Gastrocnemius medialis (tissue), 4 donors: ENCODE results near the gene LILRB2.
"Not testable (repeated sequence)": the region's sequence is repeated elsewhere in the genome, so short reads cannot be mapped to it uniquely, and the experiment has no call there.

Source experiments
- POLR2A ChIP-seq, 2 donors: fragments of 450-650 bp; IDR thresholded peaks; one replicate each; pipeline ENCODE4 v1.6.1; 2017; ENCODE audit warnings: antibody characterized with exemption in 2 of 2, mild to moderate bottlenecking in 2 of 2, moderate library complexity in 2 of 2
- TF ChIP-seq, protein P1 (sequence below), 5 experiments: fragments of 450-650 bp in 3 of 5; fragments of 200-600 bp in 2 of 5; sonication (generic) in 2 of 5; IDR thresholded peaks in 4 of 5; conservative IDR thresholded peaks in 1 of 5; 1 replicate in 4 of 5; 2 replicates in 1 of 5; pipeline ENCODE4 v1.5.1; 2016 to 2019; ENCODE audit warnings: antibody characterized with exemption in 5 of 5, mild to moderate bottlenecking in 3 of 5, moderate library complexity in 3 of 5

- TF ChIP-seq, protein P1, sequence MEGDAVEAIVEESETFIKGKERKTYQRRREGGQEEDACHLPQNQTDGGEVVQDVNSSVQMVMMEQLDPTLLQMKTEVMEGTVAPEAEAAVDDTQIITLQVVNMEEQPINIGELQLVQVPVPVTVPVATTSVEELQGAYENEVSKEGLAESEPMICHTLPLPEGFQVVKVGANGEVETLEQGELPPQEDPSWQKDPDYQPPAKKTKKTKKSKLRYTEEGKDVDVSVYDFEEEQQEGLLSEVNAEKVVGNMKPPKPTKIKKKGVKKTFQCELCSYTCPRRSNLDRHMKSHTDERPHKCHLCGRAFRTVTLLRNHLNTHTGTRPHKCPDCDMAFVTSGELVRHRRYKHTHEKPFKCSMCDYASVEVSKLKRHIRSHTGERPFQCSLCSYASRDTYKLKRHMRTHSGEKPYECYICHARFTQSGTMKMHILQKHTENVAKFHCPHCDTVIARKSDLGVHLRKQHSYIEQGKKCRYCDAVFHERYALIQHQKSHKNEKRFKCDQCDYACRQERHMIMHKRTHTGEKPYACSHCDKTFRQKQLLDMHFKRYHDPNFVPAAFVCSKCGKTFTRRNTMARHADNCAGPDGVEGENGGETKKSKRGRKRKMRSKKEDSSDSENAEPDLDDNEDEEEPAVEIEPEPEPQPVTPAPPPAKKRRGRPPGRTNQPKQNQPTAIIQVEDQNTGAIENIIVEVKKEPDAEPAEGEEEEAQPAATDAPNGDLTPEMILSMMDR (IDR thresholded peaks at IDR 0.05 in 4 of 5, conservative IDR thresholded peaks at IDR 0.05 in 1 of 5): not testable (repeated sequence)
- TF ChIP-seq POLR2A (IDR thresholded peaks at IDR 0.05): not testable (repeated sequence)
These were observed 9.3 kb downstream of the LILRB2 start for GRCh38 chr19:54271587-54271986.
